ENCODE results near the gene MOCOS.

MOCOS gene

GRCh38 chr18:36179562-36180355 lies 7.5 kb upstream of the MOCOS start:
- no peak for DNase-seq

- DNase-seq, result no peak
These were observed 5.9 kb upstream of the MOCOS start for GRCh38 chr18:36181441-36181840.

GRCh38 chr18:36181898-36182506 lies 5.3 kb upstream of the MOCOS start:
- no peak for DNase-seq

GRCh38 chr18:36183033-36183432 lies 4.3 kb upstream of the MOCOS start:
- no peak for DNase-seq

DNA sequence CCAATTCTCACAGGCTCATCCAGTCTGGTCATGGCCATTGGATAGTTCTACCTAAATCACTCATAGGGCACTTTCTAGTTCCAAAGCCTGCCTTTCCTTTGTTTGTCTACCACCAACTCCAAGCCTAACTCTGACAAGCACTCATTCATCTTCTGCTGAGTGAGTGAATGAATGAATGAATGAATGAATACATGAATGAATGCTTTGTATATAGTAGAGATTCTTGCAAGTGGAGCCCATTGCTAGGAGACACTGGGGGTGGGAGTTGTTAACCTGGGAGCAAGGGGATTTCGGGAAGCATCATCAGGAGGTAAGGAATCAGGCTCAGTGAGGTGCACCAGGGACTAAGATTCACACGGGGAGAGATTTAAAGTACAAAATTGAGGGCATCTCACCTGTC lies 3.3 kb upstream of the MOCOS start:
- DNase-seq, result no peak

DNA sequence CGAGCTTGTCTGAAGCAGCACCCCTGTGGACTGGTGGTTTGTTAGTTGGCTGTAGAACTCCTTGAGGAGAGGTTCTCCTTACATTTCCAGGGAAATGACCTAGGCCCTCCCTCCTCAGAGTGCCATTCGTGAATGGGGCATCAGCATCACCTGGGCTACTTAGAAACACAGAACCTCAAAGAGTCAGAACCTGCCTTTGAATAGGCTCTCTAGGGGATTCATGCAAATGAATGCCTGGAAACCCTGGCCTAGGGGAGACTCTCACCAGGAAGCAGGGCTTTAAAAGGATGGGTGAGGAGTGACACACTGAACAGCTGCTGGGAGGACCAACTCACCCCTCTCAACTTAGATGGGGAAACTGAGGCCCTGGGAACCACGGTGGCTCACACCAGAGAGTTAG lies 2.1 kb upstream of the MOCOS start:
- no peak for DNase-seq

GRCh38 chr18:36185901-36186460 lies 1.3 kb upstream of the MOCOS start:
- DNase-seq, result no peak

DNA sequence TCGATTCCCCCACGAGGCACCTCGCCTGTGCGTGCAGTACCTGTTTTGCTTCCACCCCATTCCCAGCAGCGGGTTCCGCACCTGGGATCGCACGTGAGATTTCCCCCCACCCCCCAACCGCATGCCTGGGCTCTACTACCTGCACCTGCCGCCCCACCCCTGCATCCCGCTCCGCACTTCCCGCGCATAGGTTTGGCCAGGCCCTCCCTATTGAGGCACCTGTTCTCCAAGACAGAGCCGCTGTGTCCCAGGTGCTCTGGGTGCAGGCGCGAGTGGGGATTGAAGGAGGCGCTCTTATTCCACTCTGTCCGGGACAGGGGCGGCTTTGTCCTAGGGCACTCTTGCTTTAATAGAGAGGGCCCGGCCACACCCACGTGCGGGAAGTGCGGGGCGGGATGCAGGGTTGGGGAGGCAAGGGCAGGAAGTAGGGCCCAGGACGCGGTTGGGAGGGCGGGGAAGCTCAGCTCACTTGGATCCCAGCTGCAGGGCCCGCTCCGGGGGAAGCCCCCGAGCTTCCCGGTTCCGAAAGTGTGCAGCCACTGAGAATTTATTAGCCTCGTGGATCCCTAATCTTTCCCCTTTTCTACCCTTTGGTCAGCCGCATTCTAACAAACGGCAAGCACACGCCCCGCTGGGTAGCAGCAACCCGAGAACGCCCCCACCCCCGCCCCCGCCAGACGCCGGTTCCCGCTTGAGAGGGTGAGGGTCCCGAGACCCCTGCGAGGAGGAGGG lies 670 bp upstream of the MOCOS start:
- no peak for DNase-seq

- no peak for DNase-seq
These were observed 777 bp downstream of the MOCOS start for GRCh38 chr18:36187826-36188721.

- no peak for DNase-seq
These were observed 1.6 kb downstream of the MOCOS start for GRCh38 chr18:36188916-36189315.

DNA sequence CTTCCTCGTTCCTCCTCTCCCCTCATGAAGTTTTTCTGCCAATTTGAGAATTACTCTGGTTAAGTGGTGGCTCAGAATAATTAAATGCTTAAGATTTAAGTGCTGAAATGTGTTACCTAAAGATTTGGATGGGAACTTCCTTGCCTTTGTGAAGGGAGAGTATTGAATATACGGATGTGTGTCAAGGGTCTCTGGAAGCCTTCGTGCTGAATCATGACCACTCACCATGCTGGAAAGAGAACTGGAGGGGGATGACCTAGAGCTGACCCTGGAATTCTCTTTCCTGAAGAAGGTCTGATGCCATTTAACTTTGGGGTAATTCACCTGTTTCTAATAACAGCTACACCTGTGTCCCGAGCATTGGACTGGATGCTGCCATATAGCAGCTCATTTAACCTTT lies 2.2 kb downstream of the MOCOS start:
- no peak for DNase-seq

- DNase-seq, result no peak
These were observed 4.0 kb downstream of the MOCOS start for GRCh38 chr18:36191286-36191685.

- DNase-seq, result no peak
These were observed 4.4 kb downstream of the MOCOS start for GRCh38 chr18:36191711-36192110.

- no peak for DNase-seq
These were observed 7.5 kb downstream of the MOCOS start for GRCh38 chr18:36194600-36195315.

GRCh38 chr18:36195427-36196122 lies 8.3 kb downstream of the MOCOS start:
- DNase-seq, result no peak

GRCh38 chr18:36196238-36196995 lies 9.1 kb downstream of the MOCOS start:
- DNase-seq, result no peak

GRCh38 chr18:36197511-36198166 lies 10.3 kb downstream of the MOCOS start:
- DNase-seq, result no peak

DNA sequence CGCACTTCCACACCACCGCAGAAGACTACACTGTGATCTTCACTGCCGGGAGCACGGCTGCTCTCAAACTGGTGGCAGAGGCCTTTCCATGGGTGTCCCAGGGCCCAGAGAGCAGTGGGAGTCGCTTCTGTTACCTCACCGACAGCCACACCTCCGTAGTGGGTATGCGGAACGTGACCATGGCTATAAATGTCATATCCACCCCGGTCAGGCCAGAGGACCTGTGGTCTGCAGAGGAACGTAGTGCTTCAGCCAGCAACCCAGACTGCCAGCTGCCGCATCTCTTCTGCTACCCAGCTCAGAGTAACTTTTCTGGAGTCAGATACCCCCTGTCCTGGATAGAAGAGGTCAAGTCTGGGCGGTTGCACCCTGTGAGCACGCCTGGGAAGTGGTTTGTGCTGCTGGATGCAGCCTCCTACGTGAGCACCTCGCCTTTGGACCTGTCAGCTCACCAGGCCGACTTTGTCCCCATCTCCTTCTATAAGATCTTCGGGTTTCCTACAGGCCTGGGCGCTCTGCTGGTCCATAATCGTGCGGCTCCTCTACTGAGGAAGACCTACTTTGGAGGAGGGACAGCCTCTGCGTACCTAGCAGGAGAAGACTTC lies 12.5 kb downstream of the MOCOS start:
- DNase-seq, result no peak

DNA sequence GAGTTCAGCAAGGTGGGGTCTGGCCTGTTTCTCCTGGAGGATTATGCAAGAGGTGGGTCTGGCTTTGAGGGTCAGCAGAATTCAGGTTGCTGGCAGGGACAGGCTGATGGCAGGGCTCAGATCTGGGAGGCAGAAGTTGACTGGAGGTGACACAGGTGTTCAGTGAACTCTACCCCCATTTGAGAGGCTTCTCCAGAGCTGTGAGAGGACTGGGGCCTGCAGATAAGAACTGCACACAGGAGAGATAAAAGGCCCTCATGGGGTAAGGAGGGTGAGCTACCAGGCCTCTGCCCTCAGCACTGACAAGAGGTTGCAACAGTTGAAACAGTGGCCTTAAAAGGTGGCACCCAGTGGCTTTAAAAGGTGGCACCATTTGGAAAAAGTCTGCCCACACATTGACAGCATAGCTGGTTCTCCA lies 13.1 kb downstream of the MOCOS start:
- DNase-seq, result no peak

- DNase-seq, result no peak
These were observed 14.5 kb downstream of the MOCOS start for GRCh38 chr18:36201765-36202164.

Data from stimulated activated CD4-positive, alpha-beta T cell treated with anti-CD3 and anti-CD28 coated beads, Interleukin-4, amount 100 ng/mL, for 24 hours (primary cell).